Spleen (tissue), 11 donors: Measurements from ENCODE around the gene MAPK10. TPM values are rescaled to one million over a fixed set of nuclear protein-coding genes. Genes with fewer than 3 reads are reported as not detected.

ENCODE experiments used
- DNase-seq: peaks from one replicate; pipeline ENCODE4 v3.0.0-alpha.2; 2020
- H3K27ac ChIP-seq, 8 donors: fragments of 200-600 bp; sonication (generic) in 7 of 8; 1 replicate in 4 of 8; 2 replicates in 4 of 8; pipeline versions ENCODE4 v1.5.0 to v1.8.0; 2016 to 2021; ENCODE audit warnings: inconsistent platforms in 4 of 8, mild to moderate bottlenecking in 4 of 8, moderate library complexity in 1 of 8
- H3K27me3 ChIP-seq, 7 donors: fragments of 200-600 bp; sonication (generic) in 6 of 7; replicated peaks in 1 of 7; 1 replicate in 4 of 7; 2 replicates in 3 of 7; pipeline versions ENCODE4 v1.5.0 to v1.8.0; 2016 to 2021; ENCODE audit warnings: inconsistent platforms in 3 of 7, mild to moderate bottlenecking in 1 of 7
- H3K36me3 ChIP-seq, 6 donors: fragments of 200-600 bp; sonication (generic) in 5 of 6; 1 replicate in 4 of 6; 2 replicates in 2 of 6; pipeline versions ENCODE4 v1.5.0 to v1.8.0; 2016 to 2021; ENCODE audit warnings: inconsistent platforms in 2 of 6
- H3K4me1 ChIP-seq, 6 donors: fragments of 200-600 bp; sonication (generic) in 5 of 6; 1 replicate in 3 of 6; 2 replicates in 3 of 6; pipeline versions ENCODE4 v1.5.0 to v1.8.0; 2016 to 2021; ENCODE audit warnings: inconsistent platforms in 3 of 6
- H3K4me3 ChIP-seq, 8 donors: fragments of 200-600 bp; sonication (generic) in 7 of 8; 1 replicate in 4 of 8; 2 replicates in 4 of 8; pipeline versions ENCODE4 v1.5.0 to v1.8.0; 2016 to 2021; ENCODE audit warnings: inconsistent platforms in 4 of 8, mild to moderate bottlenecking in 4 of 8, moderate library complexity in 2 of 8
- H3K9me3 ChIP-seq, 8 donors: fragments of 200-600 bp; sonication (generic) in 7 of 8; 1 replicate in 4 of 8; 2 replicates in 4 of 8; pipeline versions ENCODE4 v1.5.0 to v1.8.0; 2016 to 2021; ENCODE audit warnings: inconsistent platforms in 4 of 8
- CTCF ChIP-seq, 11 experiments: fragments of 200-600 bp in 7 of 11; fragments of 450-650 bp in 4 of 11; sonication (generic) in 4 of 11; IDR thresholded peaks in 8 of 11; conservative IDR thresholded peaks in 3 of 11; 1 replicate in 7 of 11; 2 replicates in 4 of 11; pipeline versions ENCODE4 v1.4.0 to v1.8.0; 2016 to 2021; ENCODE audit warnings: antibody characterized with exemption in 11 of 11, inconsistent platforms in 4 of 11, mild to moderate bottlenecking in 1 of 11
- POLR2A ChIP-seq, 3 donors: fragments of 450-650 bp; IDR thresholded peaks; one replicate each; pipeline ENCODE4 v1.5.1; 2017; ENCODE audit warnings: antibody characterized with exemption in 3 of 3, mild to moderate bottlenecking in 1 of 3
- POLR2AphosphoS5 ChIP-seq, 3 donors: sonication (generic); formaldehyde crosslinking; IDR thresholded peaks; one replicate each; pipeline ENCODE4 v1.5.1; 2017; ENCODE audit warnings: antibody characterized with exemption in 3 of 3
- WGBS, 5 donors: extraction: QIAGEN DNeasy Blood & Tissue Kit in 3 of 5; methylation state at CpG; one replicate each; pipeline versions ENCODE4 v1.1.5 to v1.1.7; 2013 to 2018; 5-methylcytosine and 5-hydroxymethylcytosine counted together
- intact Hi-C: fragments of 100-400 bp; cut with DNase I; formaldehyde crosslinking; loops from one replicate; pipeline ENCODE4 v1.15.0; 2023; ENCODE audit warnings: low total_unique reads
- polyA plus RNA-seq, 3 donors: library from polyadenylated mRNA; stranded (reverse); fragments of 200-250 nt; gene quantifications; one replicate each; pipeline ENCODE4 v1.2.1, GENCODE V29; 2013
- total RNA-seq, 7 donors: library from RNA; depleted of rRNA in 3 of 7; stranded (reverse); fragments of >200 nt in 3 of 7; fragmentation: NEBNext Ultra II Directional in 4 of 7; extraction: Animal tissue kit (Norgen Biotek cat#: 25700) in 4 of 7; gene quantifications; one replicate each; pipeline versions ENCODE4 v1.1.0 to v1.2.1, GENCODE V29; 2016 to 2021
- donor health status: healthy with polysubstance abuse.
- donor health status: DM: no; HTN: no; CAD: no; lungs with moderate emphysema.
- donor health status: DM: no; HTN: no; CAD: no.
- donor health status: Bipolar disorder and iron deficiency.
- donor health status: healthy.
- donor health status: DM: no; HTN: no; CAD: no.
- donor health status: DM: yes; HTN: yes; CAD: no.

MAPK10 gene
- total and polyA plus RNA-seq, 10 donors: 3.0 to 40.6 (median 15.2) TPM

- Histone ChIP-seq H3K27ac (no peak overlapping the region), H3K4me3 (no peak overlapping the region), H3K27me3 (no peaks in the 10 kb centered on the region), H3K36me3 (no peaks in the 10 kb centered on the region), H3K4me1 (peaks cover 0 to 2% (median 0%) of the 10 kb centered on the region in 6 donors), H3K9me3 (no peaks in the 10 kb centered on the region)
- WGBS, 5 donors: 65 to 83% (median 76%) methylated on average over 2 of the region's 2 CpGs
- no peak for TF ChIP-seq POLR2A (IDR thresholded peaks at IDR 0.05)
- TF ChIP-seq POLR2AphosphoS5 (IDR thresholded peaks at IDR 0.05): no peak
- TF ChIP-seq CTCF (IDR thresholded peaks at IDR 0.05 in 8 of 11, conservative IDR thresholded peaks at IDR 0.05 in 3 of 11): no peak
- intact Hi-C loops: no loop called here
- no peak for DNase-seq
These were observed 5.5 kb downstream of the MAPK10 start for GRCh38 chr4:86354390-86354789.

- Histone ChIP-seq H3K36me3 (no peaks in the 10 kb centered on the region), H3K27ac (no peak overlapping the region), H3K4me3 (no peak overlapping the region), H3K27me3 (no peaks in the 10 kb centered on the region), H3K9me3 (no peaks in the 10 kb centered on the region), H3K4me1 (no peaks in the 10 kb centered on the region)
- DNase-seq: no peak
- WGBS, 5 donors: 88 to 98% (median 95%) methylated on average over 3 of the region's 3 CpGs
- intact Hi-C loops: no loop called here
- no peak for TF ChIP-seq CTCF (IDR thresholded peaks at IDR 0.05 in 8 of 11, conservative IDR thresholded peaks at IDR 0.05 in 3 of 11)
- no peak for TF ChIP-seq POLR2AphosphoS5 (IDR thresholded peaks at IDR 0.05)
- no peak for TF ChIP-seq POLR2A (IDR thresholded peaks at IDR 0.05)
These were observed 13.5 kb downstream of the MAPK10 start for GRCh38 chr4:86346320-86346719.

- Histone ChIP-seq H3K27ac (no peak overlapping the region), H3K4me3 (no peak overlapping the region), H3K36me3 (no peaks in the 10 kb centered on the region), H3K9me3 (no peaks in the 10 kb centered on the region), H3K4me1 (no peaks in the 10 kb centered on the region), H3K27me3 (no peaks in the 10 kb centered on the region)
- intact Hi-C loops: no loop called here
- DNase-seq: no peak
- 73 to 87% (median 80%) methylated on average over 3 of the region's 3 CpGs for WGBS, 5 donors
- TF ChIP-seq POLR2A (IDR thresholded peaks at IDR 0.05): no peak
- TF ChIP-seq POLR2AphosphoS5 (IDR thresholded peaks at IDR 0.05): no peak
- no peak for TF ChIP-seq CTCF (IDR thresholded peaks at IDR 0.05 in 8 of 11, conservative IDR thresholded peaks at IDR 0.05 in 3 of 11)
These were observed 15.7 kb downstream of the MAPK10 start for GRCh38 chr4:86344127-86344526.

- H3K9me3 ChIP-seq: no peaks in the 10 kb centered on the region
These were observed 20.9 kb downstream of the MAPK10 start for GRCh38 chr4:86338989-86339388.

More at GRCh38 chr4:86338989-86339388, 20.9 kb downstream of the MAPK10 start:
- H3K27me3 ChIP-seq: no peaks in the 10 kb centered on the region
- no peak for DNase-seq
- WGBS, 5 donors: 68 to 81% (median 72%) methylated on average over 2 of the region's 2 CpGs
- intact Hi-C loops: no loop called here
- H3K4me1 ChIP-seq: no peaks in the 10 kb centered on the region
- H3K4me3 ChIP-seq: no peak overlapping the region
- H3K36me3 ChIP-seq: no peaks in the 10 kb centered on the region
- TF ChIP-seq CTCF (IDR thresholded peaks at IDR 0.05 in 8 of 11, conservative IDR thresholded peaks at IDR 0.05 in 3 of 11) (no peak), POLR2AphosphoS5 (IDR thresholded peaks at IDR 0.05) (no peak)
- no peak overlapping the region for H3K27ac ChIP-seq
